ENCODE data around the gene WDR72.

- TF ChIP-seq GATA3 (IDR thresholded peaks at IDR 0.05; ENCODE audit: low read depth, low read length): no peak
- no peak for TF ChIP-seq GATA2 (IDR thresholded peaks at IDR 0.05; ENCODE audit: low read depth, low read length)
These were observed 1.1 kb downstream of the WDR72 start for GRCh38 chr15:53758412-53758811.

Measured in SH-SY5Y (cell line).